GM19099 (cell line): Measurements from ENCODE around the gene SMURF1.

Experiments
- POLR2A ChIP-seq: IDR thresholded peaks from 3 replicates; pipeline ENCODE4 v1.6.1; 2011; ENCODE audit warnings: low read depth; ENCODE audit not compliant: insufficient read length; ENCODE audit errors: extremely low read depth

Gene SMURF1

DNA sequence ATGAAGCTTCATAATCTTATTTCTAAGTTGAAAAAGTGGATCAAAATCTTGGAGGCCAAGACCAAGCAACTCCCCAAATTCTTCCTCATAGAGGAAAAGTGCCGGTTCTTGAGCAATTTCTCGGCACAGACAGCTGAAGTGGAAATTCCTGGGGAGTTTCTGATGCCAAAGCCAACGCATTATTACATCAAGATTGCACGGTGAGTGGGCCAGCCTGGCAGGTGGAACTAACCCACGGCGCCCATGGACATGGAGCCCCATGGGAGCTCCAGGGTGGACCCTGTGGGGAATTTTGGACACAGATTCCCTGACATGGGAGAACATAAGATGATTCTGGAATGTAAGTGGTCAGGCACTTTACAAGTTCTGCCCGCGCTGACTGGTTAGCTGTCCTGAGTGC is 139.7 kb downstream of the SMURF1 start:
- TF ChIP-seq POLR2A, result no peak

DNA sequence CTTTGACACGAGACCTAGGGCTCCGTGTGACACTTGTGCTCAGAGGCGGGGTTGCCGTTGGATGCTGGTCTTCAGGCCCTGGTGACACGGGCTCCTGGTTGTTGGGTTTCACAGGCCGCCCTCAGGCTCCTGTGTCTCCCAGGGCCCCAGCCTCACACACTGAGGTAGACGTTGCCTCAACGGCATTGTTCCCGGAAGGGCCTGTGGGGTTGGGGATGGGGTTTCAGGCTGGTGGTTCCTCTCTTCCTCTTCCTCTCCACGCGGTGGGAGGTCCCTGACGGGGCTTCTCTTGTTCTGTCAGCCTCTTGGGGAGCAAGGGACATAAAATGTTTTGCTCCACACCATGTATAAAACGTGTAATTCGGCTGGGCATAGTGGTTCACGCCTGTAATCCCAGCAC is 140.5 kb downstream of the SMURF1 start:
- no peak for TF ChIP-seq POLR2A

DNA sequence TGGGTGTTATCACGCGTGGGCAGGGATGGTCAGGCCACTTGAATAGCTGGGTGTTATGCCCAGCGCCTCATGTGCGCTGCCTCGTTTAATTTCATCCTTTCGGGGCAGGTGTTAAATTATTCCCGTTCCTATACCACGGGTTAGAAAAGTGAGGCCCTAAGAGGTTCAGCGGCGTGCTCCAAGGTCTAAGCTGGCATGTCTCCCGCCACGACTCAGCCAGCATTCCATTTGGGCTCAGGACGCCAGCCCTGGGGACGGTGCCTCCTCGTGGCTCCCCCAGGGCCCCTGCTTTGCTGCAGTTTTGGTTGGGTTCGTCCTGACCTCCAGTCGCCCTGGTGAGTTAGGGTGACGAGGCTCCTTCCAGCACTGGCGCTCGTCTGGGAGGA is 141.1 kb downstream of the SMURF1 start:
- no peak for TF ChIP-seq POLR2A

DNA sequence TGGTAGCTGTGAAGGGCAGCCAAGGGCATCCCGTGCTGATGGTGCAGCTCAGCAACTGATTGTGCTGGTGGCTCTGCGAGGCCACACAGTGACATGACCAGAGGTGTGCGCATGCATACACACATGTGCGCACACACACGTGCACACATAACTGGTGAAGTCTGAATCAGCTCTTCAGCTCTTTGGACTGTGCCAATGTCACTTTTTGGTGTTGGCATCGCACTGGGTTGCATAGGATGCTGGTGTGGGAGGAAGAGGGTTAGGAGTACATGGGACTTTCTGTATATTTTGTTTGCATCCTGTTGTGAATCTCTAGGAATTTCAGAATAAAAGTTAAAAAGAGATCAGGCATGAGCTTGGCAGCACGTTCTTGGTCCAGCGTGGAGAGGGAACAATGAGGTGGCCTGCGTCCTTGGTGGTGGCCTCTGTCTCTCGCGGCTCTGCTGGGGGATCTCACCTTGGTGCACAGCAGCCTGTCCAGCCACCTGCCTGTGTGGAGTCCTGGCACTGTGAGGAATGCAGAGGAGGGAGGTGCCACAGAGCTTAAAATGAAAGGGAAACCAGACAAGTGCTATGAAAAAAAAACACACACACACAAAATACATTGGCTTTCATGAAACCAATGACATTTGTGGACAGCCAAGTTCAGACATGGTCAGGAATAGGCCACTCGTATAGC is 141.6 kb downstream of the SMURF1 start:
- no peak for TF ChIP-seq POLR2A

DNA sequence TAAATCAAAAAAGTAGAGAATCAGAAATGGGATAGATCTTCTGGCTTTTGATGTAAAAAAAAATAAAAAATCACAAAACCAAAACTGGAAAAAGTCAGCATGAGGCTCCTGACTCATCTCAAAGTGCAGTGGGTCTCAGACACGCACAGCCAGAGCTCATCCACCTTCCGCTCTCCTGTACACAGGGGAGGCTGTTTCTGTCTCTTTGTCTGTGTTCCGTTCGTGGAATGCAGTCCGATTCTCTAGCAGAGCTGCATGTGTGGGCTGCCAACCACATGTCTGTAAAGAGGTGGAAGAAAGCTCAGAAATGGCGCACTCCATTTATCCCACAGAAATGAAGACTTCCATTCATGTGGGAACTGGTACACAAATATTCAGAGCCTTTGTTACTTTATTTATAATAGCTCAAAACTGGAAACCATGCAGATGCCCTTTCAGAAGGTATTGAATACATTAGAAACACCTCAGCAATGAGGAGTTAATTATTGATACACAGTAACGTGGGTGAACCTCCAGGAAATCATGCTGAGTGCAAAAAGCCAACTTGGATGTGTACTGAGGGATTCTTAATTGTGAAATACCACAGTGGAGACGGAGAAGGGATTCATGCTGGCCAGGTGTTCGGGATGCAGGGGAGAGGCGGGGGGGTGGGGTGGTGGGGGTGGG is 142.3 kb downstream of the SMURF1 start:
- TF ChIP-seq POLR2A, result no peak

DNA sequence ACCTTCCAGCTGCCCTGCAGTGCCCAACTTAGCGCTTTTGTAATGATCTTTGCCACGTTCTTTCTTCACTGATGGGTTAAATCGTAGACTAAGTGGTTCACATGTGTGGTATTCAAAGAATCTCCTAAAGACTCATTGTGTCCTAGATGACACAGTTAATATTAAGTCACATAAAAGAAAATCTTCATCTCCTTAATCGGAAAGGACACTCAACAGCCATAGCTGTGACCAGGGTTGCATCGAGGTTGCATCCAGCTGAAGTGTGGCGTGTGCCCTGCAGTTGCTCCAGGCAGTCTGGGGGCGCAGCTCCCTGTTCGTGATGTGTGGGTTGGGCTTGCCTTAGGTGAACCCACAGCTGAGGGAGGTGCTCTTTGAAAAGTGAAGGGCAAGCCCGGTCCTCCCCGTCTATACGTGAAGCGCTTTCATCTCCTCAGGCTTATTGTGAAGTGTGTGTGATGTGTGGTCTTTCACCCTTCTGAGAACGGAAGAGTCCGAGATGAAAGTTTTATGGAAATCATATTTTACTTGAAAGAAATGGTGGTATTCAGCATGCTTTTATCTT is 142.9 kb downstream of the SMURF1 start:
- no peak for TF ChIP-seq POLR2A

DNA sequence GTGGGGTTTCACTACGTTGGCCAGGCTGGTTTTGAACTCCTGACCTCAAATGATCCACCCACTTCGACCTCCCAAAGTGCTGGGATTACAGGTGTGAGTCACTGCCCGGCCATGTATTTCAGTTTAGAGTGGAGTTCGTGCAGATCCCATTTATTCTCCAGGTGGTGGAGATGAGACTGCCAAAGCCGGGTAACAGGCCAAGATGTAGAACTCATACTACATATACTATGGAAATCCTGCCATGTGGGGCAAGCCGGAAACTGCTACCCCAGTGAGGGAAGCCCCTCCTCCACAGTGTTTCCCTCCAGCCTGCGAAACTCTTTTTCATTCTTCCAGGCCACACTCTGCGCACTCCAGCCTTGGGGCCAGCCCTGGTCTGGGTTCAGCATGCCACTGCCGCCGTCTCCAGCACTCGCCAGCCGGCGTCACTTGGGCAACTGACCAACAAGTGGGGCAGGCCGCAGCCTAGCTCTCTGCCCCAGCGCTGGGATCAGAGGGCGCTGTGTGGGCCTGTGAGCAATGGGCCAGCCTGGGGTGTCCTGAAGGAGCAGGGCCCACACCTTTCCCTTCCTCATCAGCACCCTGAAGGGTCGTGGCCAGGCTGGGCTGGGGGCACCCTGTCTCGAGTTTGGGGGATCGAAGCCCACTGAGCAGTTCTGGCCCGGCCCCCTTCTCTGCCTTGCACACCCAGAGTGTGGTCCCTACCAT is 143.6 kb downstream of the SMURF1 start:
- TF ChIP-seq POLR2A, result no peak

DNA sequence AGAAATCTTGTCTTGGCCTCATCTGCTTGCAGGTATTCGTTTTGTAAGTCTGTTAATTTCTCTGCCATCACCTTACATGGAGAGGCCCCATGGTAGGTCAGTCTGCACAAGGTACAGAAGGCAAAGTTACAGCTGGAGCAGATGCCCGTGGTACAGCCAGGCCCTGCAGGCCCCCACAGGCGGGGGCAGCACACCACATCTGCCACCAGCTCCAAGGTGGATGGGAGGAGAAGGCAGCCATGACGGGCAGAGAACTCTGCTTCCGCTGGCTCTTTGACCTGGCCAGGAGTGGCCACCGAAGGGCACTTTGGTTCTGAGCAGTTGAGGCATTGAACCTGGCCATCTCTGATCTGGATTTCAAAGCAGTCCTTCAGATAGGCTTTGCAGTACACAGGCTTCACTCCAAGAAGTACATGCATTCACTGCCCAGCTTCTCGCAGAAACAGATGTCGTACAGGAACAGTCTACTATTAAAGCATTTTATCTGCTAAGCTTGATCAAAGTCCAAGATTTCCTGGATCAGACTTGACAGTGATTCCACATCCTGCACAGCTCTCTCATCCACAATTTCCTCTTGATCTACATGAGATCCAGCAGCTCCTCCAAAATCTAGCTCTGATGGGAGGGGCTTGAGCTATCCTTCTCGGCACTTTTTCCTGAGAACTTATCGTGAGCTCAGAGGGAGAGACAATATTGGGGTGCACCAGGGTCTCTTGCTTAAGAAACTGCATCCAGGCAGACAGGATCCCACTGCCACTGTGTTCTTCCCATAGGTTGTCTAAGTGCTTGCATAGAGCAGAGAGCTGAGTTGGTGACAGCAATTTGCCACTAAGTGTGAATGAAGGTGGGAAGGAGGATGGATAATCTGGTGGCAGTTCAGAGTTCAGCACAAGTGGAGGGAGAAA is 144.8 kb downstream of the SMURF1 start:
- TF ChIP-seq POLR2A, result no peak

DNA sequence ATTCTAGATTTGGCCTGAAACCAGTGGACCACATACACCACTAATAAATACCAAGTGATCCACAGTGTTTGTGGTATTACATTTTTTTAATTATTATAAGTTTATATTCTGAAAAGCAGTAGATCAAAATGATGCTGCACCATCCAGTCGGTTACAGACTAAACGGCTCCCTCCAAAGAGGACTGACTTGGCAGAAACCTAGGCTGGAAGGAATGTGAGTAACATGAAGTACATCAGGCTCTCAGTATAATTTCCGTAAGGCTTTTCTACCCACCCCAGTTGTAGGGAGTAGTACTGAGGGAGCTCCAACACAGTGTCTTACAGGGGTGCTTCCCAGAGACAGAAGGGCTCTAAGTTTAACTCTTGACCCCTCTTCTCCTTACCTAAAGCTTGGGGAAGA is 146.1 kb downstream of the SMURF1 start:
- TF ChIP-seq POLR2A, result no peak

DNA sequence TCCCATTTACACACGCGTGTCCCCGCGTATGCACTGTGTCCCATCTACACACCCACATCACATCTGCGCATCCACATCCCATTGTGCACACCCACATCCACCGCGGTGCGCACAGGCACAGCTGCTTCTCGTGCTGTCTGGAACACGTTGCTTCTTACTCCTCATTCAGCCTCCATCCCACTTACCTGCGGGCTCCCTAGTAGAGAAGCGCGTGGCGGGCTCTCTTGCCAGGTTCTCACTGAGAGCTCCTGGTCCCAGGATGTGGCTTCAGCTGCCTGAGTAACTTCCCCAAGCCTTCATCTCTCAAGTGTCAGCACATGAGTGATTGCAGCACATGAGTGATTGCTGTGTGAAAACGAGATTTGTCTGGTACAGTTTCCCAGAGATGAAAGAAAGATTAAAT is 147.8 kb downstream of the SMURF1 start:
- TF ChIP-seq POLR2A, result no peak

DNA sequence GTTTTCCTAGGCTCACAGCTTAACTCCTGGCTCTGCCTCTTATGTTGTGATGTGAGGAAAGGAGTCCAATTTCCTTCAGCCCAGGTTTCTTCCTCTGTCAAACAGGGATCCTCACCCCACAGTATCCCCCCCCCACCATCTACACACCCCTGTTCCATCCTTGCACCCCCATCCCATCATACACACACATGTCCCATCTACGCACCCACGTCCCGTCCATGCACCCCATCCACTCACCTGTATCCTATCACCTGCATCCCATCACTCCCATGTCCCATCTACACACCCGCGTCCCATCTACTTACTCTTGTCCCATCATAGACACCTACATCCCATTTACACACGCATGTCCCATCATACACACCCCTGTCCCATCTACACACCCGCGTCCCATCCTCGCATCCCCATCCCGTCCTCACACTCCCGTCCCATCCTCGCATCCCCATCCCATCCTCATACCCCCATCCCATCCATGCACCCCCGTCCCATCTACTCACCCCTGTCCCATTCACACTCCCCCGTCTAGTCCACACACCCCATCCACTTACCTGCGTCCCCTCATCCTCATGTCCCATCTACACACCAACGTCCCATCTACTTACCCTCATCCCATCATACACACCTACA is 148.3 kb downstream of the SMURF1 start:
- no peak for TF ChIP-seq POLR2A

DNA sequence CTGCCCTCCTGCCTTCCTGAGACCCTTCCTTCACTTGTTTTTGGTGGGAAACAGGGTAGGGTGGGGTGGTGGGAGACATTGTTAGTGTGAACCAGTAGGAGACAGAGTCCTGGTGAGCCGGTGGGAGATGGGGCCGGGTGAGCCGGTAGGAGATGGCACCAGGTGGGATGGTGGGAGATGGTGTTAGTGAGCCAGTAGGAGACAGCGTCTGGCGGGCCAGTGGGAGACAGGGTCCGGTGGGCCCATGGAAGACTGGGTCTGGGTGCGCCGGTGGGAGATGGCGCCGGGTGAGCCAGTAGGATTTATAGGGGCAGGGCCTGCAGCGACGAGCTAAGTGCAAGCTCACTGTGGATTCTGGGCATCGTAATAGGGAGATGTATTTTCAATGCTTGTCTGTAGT is 148.8 kb downstream of the SMURF1 start:
- TF ChIP-seq POLR2A, result no peak

DNA sequence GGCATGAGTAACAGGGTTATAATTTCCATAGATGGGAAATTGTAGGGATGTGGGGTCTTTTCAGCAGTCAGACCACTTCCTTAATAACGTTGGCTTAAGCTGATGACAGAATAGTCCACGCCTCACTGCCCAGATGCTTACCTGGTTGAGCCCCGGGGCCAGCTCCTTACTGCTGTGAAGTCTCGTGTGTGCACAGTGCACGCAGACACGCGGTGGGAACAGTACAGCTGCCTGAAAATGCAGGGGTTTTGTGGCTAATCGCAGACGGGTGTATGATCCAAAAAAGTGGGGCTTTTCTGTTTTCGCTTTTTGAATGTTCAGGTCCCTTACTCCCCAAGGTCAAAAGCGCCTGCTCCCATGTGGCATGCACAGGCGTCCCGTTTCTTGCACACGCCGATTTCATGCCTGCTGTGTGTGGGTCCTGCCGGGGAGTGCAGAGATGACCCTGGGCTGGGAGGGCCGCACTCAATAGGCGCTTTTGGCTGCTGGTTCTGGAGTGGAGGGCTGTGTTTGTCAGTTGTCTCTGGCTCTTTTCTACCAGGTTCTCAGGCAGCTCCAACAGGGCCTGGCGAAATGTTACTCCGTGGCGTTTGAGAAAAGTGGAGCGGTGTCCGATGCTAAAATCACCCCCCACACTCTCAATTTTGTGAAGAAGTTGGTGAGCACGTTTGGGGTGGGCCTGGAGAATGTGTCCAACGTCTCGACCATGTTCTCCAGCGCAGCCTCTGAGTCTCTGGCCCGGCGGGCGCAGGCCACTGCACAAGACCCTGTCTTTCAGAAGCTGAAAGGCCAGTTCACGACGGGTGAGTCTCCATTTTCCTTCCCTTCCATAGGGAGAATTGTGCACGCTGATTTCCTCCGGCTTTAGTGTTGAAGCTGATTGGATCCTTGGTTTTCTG is 149.6 kb downstream of the SMURF1 start:
- no peak for TF ChIP-seq POLR2A

DNA sequence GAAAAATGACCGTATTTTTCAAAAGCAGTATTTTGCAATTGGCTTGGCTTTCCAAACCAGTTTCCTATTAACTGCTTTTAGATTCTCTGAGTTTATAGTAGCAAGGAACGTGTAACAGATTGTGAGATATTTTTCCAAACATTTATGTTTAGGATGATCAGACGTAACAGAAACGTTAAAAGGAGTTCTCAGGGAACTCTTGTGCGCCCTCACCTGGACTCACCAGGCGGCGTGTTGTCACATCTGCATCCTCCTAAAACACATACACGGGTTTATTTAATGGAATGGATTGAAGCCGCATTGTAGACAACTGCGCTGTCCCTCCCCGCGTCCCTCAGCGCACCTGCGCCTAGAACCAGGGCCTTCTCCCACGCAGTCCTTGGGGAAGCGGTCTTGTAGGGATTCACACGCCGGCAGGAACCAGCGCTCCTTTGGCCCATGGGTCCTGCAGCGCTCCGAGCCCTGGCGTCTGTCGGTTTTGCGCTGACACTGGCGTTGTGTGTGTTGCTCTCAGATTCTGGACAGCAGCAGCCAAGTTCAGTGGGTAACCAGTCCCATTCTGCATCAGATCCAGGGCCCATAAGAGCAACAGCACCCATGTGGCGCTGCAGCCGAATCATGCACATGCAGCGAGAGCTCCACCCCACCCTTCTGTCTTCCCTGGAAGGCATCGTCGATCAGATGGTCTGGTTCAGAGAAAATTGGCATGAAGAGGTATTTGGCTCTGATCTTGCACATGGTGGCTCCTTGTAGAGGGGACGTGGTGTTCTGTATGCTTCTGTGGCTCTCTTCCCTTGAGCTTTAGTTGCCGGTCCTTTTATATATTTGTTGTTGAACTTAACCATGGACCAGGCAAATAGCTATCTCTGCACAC is 150.6 kb downstream of the SMURF1 start:
- TF ChIP-seq POLR2A, result no peak
